Lung (tissue), 12 donors: ENCODE data around the gene SLC46A3. TPM values are rescaled to one million over a fixed set of nuclear protein-coding genes. Genes with fewer than 3 reads are reported as not detected.
A peak's percentile ranks its signal among the peaks of the same experiment; 100 is the strongest.

Experiments used
- ATAC-seq: fragments of 200-7000 bp; cut with Tn5 transposase; one replicate; pipeline ENCODE4 v1.9.1; 2020; ENCODE audit warnings: moderate number of reproducible peaks; ENCODE audit not compliant: insufficient read depth, low FRiP score
- DNase-seq, 3 donors: peaks; one replicate each; pipeline ENCODE4 v3.0.0-alpha.2; 2013 to 2017
- H3K27ac ChIP-seq, 2 donors: one replicate each; pipeline ENCODE4 v1.5.1; 2013; ENCODE audit warnings: mild to moderate bottlenecking in 2 of 2, moderate library complexity in 2 of 2, control low read depth in 1 of 2, inconsistent platforms in 1 of 2, low read depth in 1 of 2, low read length in 1 of 2
- H3K27me3 ChIP-seq, 3 donors: one replicate each; pipeline ENCODE4 v1.5.1; 2013; ENCODE audit warnings: low read length in 2 of 3; ENCODE audit not compliant: control insufficient read depth in 3 of 3, insufficient read depth in 3 of 3
- H3K36me3 ChIP-seq, 4 donors: one replicate each; pipeline ENCODE4 v1.5.1; 2013; ENCODE audit warnings: low read length in 4 of 4, mild to moderate bottlenecking in 1 of 4, moderate library complexity in 1 of 4; ENCODE audit not compliant: control insufficient read depth in 4 of 4, insufficient read depth in 4 of 4
- H3K4me1 ChIP-seq, 5 donors: one replicate each; pipeline ENCODE4 v1.5.1; 2013; ENCODE audit warnings: low read length in 5 of 5, mild to moderate bottlenecking in 2 of 5, moderate library complexity in 1 of 5; ENCODE audit not compliant: control insufficient read depth in 5 of 5, insufficient read depth in 5 of 5
- H3K4me3 ChIP-seq: one replicate; pipeline ENCODE4 v1.5.1; 2013; ENCODE audit warnings: mild to moderate bottlenecking, control low read depth, moderate library complexity
- H3K9ac ChIP-seq, 2 donors: one replicate each; pipeline ENCODE4 v1.5.1; 2013; ENCODE audit warnings: low read length in 2 of 2, control low read depth in 1 of 2; ENCODE audit not compliant: insufficient read depth in 1 of 2
- H3K9me3 ChIP-seq, 4 donors: one replicate each; pipeline ENCODE4 v1.5.1; 2013; ENCODE audit warnings: low read length in 3 of 4, mild to moderate bottlenecking in 1 of 4, moderate library complexity in 1 of 4; ENCODE audit not compliant: control insufficient read depth in 4 of 4, insufficient read depth in 3 of 4
- CTCF ChIP-seq: IDR thresholded peaks from 2 replicates; pipeline ENCODE4 v1.5.1; 2012; ENCODE audit warnings: mild to moderate bottlenecking; ENCODE audit errors: control extremely low read depth, extremely low read depth
- WGBS, 2 donors: extraction: QIAGEN DNeasy Blood & Tissue Kit; methylation state at CpG; one replicate each; pipeline ENCODE4 v1.1.7; 2013; 5-methylcytosine and 5-hydroxymethylcytosine counted together
- polyA plus RNA-seq, 2 donors: library from polyadenylated mRNA; stranded (reverse); fragments of 200-250 nt; gene quantifications; one replicate each; pipeline ENCODE4 v1.2.1, GENCODE V29; 2013
- total RNA-seq, 2 donors: library from RNA; depleted of rRNA in 1 of 2; stranded (reverse); fragments of >200 nt in 1 of 2; gene quantifications; one replicate each; pipeline ENCODE4 v1.2.1, GENCODE V29; 2014 to 2021
- donor health status: control.
- donor health status: control.
- donor health status: Bipolar disorder and iron deficiency.
- donor health status: healthy.
- donor health status: DM: yes; HTN: yes; CAD: no.

The SLC46A3 gene
- total and polyA plus RNA-seq, 4 donors: 6.9 to 10.9 (median 8.9) TPM

DNA sequence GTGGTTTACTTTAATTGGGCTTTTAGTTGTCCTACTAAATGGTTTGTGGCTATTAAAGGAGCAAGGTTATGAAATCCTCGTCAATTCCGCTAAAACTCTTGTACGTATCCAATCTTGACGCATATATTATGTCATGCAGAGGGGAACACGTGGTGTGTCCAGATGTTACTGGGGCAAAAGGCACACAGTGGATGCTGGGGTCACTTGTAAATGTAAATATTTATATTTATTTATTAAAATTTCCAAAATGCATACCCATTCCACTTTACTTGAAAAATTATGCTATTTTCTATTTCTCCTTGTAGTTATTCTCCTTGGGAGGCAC is 36.7 kb upstream of the SLC46A3 start:
- TF ChIP-seq CTCF: no peak
- Histone ChIP-seq H3K36me3 (no peaks in the 10 kb centered on the region), H3K9me3 (peaks cover 0 to 5% (median 3%) of the 10 kb centered on the region in 4 donors), H3K27ac (no peak overlapping the region), H3K4me1 (peaks cover 0 to 9% (median 0%) of the 10 kb centered on the region in 5 donors), H3K9ac (no peak overlapping the region), H3K27me3 (no peaks in the 10 kb centered on the region), H3K4me3 (no peak overlapping the region)
- 42 to 51% methylated on average over 5 of the region's 5 CpGs for WGBS, 2 donors
- ATAC-seq: no peak
- DNase-seq: no peak

- ATAC-seq: peak; percentile 52
- Histone ChIP-seq H3K27ac (peak overlapping the region; percentile 14 to 90), H3K4me3 (peak overlapping the region; percentile 18), H3K9ac (no peak overlapping the region), H3K36me3 (no peaks in the 10 kb centered on the region), H3K4me1 (peaks cover 0 to 9% (median 0%) of the 10 kb centered on the region in 5 donors), H3K27me3 (no peaks in the 10 kb centered on the region), H3K9me3 (peaks cover 0 to 5% (median 3%) of the 10 kb centered on the region in 4 donors)
- peak in 2 of 3 donors; percentile 29 to 42 for DNase-seq
- no peak for TF ChIP-seq CTCF
- 56 to 61% methylated on average over 32 of the region's 32 CpGs for WGBS, 2 donors
Measured at GRCh38 chr13:28754698-28755545, 36.2 kb upstream of the SLC46A3 start.

DNA sequence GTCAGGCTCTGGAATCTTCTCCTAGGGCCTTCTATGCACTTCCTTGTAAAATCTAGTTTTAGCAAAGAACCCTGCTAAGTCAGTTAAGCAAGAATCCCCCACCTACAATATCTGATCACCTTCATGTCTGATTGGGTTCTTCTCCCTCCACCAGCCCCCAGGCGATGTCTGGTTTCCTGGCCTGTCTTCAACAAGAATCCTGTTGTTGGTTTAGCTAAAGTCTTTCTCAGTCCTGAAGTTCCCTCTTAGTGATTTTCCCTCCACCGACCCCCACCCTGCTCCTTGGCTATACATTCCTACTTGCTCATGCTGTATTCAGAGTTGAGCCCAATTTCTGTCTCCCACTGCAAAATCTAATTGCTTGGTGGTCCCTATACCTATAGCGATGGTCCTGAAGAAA is 35.2 kb upstream of the SLC46A3 start:
- H3K27ac ChIP-seq: no peak overlapping the region
- peaks cover 0 to 5% (median 2%) of the 10 kb centered on the region in 4 donors for H3K9me3 ChIP-seq
- no peaks in the 10 kb centered on the region for H3K36me3 ChIP-seq
- 95 to 98% methylated on average over 3 of the region's 3 CpGs for WGBS, 2 donors
- H3K27me3 ChIP-seq: no peaks in the 10 kb centered on the region
- peaks cover 0 to 9% (median 0%) of the 10 kb centered on the region in 5 donors for H3K4me1 ChIP-seq
- no peak for ATAC-seq
- DNase-seq: no peak
- no peak overlapping the region for H3K4me3 ChIP-seq
- no peak overlapping the region for H3K9ac ChIP-seq
- TF ChIP-seq CTCF: no peak
